GM18517 (cell line): ENCODE data around the gene PTPRT.

Source experiments
- ATAC-seq: cut with Tn5 transposase; IDR thresholded peaks from one replicate; pipeline ENCODE4 v1.9.1; 2021; ENCODE audit warnings: mild to moderate bottlenecking, moderate library complexity; ENCODE audit not compliant: unreplicated experiment

The PTPRT gene

DNA sequence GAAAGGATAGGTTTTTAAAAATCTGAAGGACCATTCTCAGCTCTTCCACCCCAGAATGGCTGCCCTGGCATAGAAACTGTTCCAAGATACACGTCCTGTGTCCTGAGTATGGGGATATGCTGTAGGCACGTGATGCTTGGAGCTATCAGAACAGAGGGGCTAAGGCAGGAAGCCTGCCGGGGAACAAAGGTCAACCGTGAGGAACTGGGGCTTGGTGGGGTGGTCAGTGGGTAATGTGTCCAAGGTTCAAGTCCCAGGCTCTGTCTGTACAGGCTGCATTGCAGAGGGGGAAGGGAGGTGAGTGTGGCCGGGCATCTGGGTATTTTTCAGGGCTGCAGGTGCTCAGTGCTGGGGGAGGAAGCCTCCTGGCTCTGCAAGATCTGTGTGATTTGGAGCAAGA lies 1092.0 kb downstream of the PTPRT start:
- no peak for ATAC-seq

DNA sequence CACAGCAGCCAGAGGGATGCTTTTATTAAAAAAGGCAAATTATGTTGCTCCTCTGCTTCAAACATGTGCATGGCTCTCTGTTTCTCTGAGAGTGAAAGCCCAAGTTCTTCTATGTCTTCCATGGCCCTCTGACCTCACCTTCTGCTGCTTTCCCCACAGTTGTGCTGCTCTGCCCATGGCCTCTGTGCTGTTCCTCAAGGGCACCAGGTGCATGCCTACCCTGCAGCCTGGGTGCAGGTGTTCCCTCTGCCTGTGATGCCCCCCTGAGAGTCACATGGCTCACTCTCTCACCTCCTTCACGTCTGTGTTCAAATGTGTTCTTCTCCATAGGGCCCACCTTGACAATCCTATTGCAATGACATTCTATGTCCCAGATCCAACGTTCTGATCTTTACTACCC lies 1094.5 kb downstream of the PTPRT start:
- ATAC-seq: no peak

DNA sequence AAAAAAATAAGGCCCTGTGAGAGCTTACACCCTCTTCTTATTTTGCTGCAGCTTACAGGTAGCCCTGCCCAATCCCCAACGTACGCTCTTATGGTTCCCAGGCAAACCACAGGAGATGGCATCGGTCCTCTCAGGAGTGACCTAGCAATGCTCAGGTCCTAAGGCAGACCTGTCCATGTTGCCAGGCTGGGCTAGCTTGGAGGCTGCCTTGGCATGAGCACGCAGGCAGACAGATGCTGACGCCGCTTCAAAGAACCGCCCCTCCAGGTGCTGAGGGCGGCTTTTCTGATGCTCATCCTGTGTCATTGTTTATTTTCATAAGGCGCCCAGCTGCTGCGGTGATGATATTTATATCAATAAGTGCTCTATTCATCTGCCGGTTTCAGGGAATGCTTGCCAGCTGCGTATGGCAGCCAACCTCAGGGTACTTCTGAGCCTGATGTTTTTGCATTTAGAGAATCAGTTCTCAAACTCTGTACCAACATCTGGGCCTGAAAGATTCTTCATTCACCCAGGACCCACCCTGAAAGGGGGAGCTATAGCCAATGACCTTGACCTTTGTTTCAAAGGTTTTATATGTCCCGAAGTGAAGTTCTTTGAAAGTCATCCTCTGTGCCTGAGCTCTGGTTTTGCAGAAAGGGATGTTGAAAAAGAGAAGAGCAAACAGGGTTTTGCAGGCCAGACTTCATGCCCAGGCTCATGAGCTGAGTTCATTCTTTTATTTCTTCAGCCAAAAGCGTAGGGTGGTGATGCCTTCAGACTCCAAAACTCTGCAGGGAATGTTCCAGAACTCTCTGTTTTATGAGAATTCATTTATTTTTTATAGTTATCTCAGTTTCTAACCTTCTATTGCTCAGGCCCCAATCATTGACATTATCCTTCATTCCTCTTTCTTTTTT lies 1095.9 kb downstream of the PTPRT start:
- no peak for ATAC-seq

DNA sequence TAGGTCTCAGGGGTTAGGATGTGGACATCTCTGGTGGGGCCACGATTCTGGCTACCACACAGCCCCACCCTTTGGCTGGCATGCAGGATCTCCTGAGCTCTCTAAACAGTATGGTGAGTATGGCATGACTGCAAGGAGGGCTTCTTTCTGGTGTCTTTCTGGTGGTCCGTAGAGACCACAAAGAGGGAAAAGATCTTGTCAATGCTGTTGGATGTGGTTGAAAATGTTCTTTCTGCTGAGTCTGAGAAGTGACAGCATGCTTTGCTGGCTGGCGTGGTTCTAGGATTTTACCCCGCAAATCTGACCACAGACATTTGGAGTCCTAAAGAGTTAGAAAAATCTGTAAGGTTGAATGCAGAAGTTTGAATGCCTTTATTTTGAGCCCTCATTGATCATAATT lies 1096.7 kb downstream of the PTPRT start:
- ATAC-seq: no peak

DNA sequence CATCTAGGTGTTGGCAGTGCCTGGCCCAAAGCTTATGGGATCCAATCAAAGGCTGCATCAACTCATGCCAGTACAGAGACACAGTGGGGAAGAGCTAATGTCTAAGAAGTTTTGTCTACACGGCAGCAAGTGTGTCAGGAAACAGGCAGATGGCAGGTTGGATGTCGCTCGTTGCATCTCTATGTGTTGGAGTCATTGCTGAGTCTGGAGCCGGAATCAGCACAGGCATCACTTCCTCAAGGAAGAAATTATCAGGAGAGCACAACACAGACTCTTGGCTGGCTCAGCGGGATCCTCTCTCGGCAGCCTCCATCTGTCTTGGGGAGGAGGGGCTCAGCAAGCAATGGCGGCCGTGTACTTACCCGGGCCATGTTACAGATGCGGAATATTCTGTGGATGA lies 1104.3 kb downstream of the PTPRT start:
- ATAC-seq: no peak

DNA sequence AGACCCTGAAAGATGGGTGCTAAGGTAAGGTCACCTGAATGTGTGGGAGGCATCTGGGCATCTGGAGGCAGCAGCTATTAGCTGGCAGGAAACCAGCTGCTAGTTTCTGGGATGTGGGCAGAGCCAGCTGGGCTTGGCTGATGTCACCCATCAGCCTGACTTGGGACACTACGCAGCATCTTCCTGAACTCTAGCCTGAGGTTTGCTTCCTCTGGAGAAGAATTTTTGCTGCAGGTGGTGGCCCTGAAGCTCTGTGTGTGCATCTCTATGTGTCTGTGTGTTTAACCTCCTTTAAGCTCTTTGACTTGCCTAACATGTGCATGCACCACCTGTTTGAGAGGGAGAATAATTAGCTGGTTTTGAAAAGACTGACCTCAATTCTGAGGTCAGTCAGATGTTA lies 1106.4 kb downstream of the PTPRT start:
- no peak for ATAC-seq

DNA sequence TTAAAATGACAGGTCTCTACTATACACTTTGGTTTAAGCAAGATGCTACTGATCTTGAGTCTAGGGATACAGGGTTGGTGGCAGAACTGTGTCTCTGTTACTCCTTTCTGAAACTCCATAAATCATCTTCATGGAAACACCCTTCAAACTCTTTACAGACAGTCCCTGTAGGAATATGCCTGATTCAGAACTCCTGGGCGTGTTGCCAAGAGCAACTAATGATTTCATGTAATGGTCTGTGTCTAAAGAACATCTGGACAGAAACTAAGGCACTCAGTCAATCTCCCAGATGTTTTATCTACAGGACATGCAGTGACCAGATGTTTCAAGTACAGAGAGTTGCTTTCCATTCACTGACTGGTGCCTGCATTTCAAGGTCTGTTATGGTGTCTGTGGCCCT lies 1107.1 kb downstream of the PTPRT start:
- no peak for ATAC-seq

DNA sequence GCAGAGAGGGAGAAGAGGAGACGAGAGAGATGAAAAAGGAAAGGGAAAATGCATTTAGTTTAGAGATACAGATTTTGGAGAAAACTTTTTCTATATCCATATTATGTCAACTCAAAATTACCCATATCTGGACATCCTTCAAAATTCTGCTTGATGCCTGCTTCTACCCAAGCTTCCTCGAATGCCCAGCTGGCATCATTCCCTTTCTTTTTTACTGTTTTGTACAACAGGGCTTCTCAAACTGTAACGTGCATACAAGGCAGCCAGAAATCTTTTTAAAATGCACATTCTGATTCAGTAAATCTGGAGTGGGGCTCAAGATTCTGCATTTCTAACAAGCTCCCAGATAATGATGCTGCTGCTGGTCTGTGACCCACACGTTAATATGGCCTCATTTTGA lies 1108.8 kb downstream of the PTPRT start:
- no peak for ATAC-seq

DNA sequence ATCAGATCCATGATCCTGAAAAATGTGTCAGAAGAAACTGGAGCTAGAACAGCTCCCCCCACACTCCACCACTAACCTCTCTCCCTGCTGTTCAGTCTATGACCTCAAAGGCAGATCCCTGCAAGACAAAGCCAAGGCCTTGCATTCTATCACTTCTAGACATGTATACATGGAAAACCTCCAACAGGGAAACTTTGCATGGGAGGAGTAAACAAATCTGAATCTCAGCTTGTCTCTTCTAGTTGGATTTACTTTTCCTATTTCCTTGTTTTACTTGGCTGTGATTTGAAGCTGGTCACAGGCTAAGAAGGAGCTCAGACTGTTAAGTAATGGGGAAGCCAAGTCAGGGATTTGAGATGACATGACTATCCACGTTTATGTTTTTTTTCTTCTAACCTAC lies 1114.8 kb downstream of the PTPRT start:
- no peak for ATAC-seq

DNA sequence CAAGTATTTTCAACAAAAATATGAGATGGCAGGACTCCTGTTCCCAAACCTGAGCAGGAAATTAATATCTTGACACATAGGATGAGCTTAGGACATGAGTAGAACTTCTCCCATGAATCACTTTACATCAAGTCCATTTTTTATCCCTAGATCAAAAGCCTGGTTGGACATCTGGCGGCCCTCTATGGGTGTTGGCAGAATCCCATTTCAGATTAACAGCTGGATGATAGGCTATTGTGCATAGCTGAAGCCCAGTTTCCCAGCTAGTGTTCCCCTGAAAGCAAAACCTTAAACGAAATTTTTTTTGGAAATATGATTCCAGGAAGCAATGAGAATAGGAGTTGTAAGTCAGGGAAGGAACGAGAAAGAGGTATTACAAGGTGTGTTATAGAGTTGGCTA lies 1122.1 kb downstream of the PTPRT start:
- ATAC-seq: no peak

DNA sequence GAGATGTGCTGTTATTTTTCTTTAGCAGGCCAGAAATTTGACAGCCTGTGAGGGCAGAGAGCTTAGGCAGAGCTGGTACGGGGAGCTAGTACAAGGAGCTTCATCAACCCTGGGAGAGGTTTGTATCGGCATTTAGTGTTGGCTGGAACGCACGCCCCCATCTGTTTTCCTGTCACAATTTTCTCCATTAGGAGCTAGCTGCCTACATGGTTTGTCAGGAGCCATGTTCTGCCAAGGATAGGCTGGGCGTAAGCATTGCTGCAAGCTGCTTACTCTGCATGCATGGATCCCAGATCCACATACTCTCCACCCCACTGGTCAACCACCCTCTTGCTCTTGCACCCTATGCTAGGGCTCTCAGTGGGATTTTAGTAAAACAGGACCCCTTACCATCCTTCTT lies 1122.5 kb downstream of the PTPRT start:
- ATAC-seq: no peak

DNA sequence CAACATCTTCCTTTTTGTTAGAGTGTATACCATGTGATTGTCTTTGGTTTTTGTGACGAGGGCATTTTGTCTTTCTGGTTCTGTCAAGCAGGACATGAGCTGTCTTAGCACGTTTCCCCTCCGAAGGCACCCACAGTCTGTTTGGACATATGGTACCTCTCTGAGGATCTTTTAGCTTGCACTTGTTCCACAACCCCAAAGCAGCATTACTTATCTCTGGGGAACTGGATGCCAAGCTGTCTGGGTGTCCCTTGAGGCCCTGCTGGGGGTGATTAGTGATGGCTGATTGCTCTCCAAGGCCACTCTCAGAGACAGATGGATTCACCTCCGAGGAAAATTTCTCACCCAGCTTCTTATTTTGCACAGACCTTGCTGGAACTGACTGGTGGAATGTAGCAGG lies 1126.6 kb downstream of the PTPRT start:
- ATAC-seq: no peak

DNA sequence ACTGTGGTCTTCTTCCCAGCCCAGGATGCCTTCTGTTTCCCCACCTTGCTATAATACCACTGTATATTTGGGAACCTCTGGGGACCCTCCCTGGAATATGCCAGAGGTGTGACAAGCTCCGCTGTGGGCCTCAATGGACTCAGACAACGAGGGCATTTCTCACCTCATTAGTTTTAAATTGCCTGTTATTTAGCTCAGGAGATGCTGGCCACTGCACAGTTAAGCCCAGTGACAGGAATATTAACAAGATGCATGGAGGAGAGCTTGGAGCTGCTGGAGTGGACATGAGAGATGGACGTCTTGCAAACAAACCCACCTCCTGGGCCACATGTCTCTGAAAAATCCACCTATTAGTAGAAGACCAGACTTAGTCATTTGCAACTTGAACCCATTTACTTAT lies 1136.4 kb downstream of the PTPRT start:
- no peak for ATAC-seq

DNA sequence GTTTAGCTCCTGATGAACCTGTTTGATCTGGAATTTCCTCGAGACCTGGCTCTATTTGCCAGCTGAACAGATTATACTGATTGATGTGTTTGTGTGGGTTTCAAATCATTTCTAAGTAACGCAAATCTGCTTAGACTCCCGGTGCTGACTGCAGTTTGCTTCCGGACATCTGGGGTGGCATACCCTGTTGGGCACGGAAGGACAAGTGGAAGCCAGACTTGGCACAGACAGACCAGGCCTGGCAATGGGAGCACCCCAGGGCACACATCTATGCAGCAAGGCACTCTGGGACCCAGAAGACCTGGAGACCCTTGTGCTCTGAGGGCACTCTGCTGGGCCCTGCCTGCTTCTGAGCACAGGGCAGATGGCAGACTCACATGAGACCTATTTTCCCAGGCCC lies 1137.8 kb downstream of the PTPRT start:
- no peak for ATAC-seq

DNA sequence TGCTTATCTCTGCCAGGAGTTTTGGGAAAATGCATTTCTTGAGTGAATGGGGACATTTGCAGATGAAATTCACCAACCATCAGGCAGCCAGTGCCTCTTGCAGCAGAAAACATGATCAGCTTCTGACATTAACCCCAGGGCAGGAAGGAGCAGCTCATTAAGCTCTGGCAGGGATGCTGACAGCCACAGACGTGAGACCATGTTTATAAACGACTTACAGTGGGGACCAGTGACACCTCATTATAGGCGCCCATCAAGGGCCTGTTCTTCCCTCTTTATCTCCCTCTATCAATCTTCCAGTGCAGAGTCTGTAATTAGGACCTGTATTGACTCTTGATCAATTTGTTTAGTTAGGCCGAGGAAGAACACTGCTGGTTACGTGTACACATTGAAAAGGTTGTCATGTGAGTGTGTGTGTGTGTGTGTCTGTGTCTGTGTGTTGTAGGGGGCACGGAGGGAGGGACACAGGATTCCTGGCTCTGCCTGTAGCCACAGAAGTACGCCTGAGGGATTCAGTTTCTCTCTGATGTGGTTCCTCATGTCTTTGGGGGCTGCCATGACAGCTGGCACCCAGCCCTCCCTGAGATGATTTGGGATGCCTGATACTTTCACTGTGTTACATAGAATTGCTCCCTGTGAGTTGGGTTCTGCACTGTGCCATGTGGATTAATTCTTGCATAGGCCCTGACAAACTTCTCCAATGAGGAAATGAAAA lies 1143.2 kb downstream of the PTPRT start:
- ATAC-seq: no peak

DNA sequence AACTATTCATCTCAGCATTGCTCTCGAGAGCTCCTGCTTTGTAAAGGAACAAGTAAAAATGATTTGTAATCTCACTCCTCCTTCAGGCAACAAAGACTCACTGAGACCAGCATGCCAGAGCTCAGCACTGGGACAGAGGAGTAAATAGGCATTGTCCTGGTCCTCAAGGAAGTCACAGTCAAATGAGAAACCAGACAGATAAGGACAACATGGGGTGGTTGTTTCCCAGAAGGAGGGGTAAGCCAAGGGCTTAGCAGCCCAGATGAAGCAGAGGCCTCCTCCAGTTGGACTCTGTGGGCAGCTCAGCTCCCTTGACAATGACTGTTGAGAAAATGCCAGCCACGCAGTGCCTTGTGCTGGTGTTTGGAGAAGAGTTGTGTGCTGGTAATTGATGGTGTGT lies 1145.8 kb downstream of the PTPRT start:
- ATAC-seq: no peak

DNA sequence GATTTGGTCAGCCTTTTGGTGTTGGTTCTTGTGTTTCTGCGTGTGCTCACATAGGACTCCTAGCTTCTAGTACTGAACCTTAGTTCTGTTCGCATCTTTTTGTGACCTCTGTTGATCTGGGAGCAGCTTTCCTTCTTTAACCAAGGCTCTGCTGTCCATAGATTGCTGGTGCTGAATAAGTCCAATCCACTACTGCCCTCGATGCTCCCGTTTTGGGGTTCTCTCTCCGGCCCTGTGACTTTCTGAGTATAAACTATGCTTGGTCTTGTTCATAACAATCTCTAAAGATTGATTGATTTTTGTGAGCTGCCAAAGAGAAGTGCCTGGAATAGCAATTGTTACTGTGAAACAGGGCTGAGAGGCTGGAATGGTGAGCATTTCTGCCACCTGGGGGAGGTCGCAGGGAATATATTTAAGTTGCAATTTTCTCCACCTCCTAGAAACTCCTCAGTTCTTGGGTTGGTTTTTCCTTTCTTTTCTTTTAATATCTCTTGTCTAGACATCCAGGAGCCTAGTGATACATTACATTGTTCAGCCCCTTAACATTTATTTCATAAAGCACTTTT lies 1148.6 kb downstream of the PTPRT start:
- ATAC-seq: no peak

DNA sequence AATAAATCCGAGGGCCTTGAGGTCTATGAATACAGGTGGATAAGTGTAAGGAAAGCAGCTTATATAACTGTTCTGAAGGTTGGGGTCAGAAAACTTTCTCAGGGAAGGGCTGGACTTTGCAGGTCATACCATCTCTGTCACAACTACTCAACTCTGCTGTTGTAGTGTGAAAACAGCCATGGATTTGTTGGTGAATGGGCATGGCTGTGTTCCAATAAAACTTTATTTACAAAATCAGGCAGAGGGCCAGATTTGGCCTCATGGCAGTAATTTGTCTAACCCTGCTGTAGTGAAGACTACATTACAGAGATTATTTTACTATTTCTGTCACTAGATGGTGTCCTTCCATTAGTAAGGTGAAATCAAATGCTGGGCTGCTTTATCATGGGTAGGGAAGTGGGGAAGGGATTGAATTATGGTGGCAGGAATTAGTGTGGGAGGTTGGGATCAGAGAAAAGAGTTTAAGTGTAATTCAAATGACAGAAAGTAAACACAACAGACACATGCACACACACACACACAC lies 1161.9 kb downstream of the PTPRT start:
- no peak for ATAC-seq

DNA sequence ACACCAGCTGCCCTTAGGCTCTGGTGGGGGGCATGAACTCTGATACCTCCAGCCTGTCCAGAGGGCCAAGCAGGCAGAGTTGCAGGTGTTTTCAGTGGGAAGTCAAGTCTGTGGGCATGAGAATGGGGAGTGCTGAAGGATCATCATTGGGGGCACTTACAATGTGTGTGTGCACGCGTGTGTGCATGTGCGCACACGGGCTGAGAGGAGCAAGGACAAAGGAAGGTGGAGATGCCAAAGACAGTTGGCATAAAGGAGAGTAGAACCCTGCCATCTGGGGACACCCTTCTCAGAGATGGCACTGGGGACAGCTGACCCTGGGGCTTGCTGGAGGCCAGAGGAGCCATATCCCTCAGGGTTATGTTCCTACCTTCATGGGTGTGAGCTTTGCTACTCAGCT lies 1163.1 kb downstream of the PTPRT start:
- ATAC-seq: no peak

DNA sequence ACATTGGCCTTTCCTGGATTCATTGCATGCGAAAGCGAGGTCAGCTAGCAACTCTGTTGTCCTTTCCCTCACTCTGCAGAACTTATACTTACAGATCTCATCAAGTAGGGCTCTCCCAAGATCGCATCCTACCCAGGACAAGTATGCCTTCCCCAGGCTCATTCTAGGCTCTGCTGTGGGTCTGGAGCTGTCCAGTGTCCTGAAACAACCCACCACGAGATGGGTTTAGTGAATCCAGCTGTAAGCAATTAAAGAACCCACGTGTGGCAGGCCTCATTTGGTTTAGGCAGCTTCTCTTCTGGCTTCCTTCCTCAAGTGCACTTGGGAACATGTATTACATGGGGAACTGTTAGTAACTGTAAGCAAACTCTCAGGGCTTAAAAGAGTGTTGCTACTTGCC lies 1165.1 kb downstream of the PTPRT start:
- no peak for ATAC-seq
